Hematopoietic multipotent progenitor cell treated with erythropoietin and hydrocortisone succinate and interleukin-3 and kit ligand, for 8 days (in vitro differentiated cells): ENCODE measurements around the gene ESR1.
A peak's percentile ranks its signal among the peaks of the same experiment; 100 is the strongest.

ENCODE experiments used
- DNase-seq: peaks from one replicate; pipeline ENCODE4 v3.0.0-alpha.2; 2015

The ESR1 gene

GRCh38 chr6:151807513-151808370, at the start of gene ESR1:
Gene ESR1 (plus strand): TSS chr6:151807682. CDS start chr6:151807913, 231 bp downstream.
- DNase-seq: no peak

GRCh38 chr6:151760486-151760885, 47.0 kb upstream of the ESR1 start:
- no peak for DNase-seq

- DNase-seq: no peak
Measured at GRCh38 chr6:151761851-151762250, 45.6 kb upstream of the ESR1 start.

GRCh38 chr6:151762817-151763216, 44.7 kb upstream of the ESR1 start:
- no peak for DNase-seq

GRCh38 chr6:151763303-151763702, 44.2 kb upstream of the ESR1 start:
- DNase-seq: no peak

- peak; percentile 43 for DNase-seq
Measured at GRCh38 chr6:151763938-151764680, 43.4 kb upstream of the ESR1 start.

- DNase-seq: peak; percentile 75
Measured at GRCh38 chr6:151765444-151765886, 42.0 kb upstream of the ESR1 start.

- no peak for DNase-seq
Measured at GRCh38 chr6:151772446-151772845, 35.0 kb upstream of the ESR1 start.

- no peak for DNase-seq
Measured at GRCh38 chr6:151773382-151773781, 34.1 kb upstream of the ESR1 start.

- DNase-seq: no peak
Measured at GRCh38 chr6:151782560-151782959, 24.9 kb upstream of the ESR1 start.

- DNase-seq: no peak
Measured at GRCh38 chr6:151783692-151784091, 23.8 kb upstream of the ESR1 start.

- DNase-seq: no peak
Measured at GRCh38 chr6:151784441-151785214, 22.9 kb upstream of the ESR1 start.

GRCh38 chr6:151796842-151797530, 10.5 kb upstream of the ESR1 start:
- DNase-seq: no peak

- no peak for DNase-seq
Measured at GRCh38 chr6:151803743-151804142, 3.7 kb upstream of the ESR1 start.

- no peak for DNase-seq
Measured at GRCh38 chr6:151804585-151805285, 2.7 kb upstream of the ESR1 start.

GRCh38 chr6:151805286-151805840, 2.1 kb upstream of the ESR1 start:
- DNase-seq: no peak

GRCh38 chr6:151806757-151807512, 547 bp upstream of the ESR1 start:
- no peak for DNase-seq

GRCh38 chr6:151808371-151809241, 1.1 kb downstream of the ESR1 start:
- DNase-seq: no peak

- no peak for DNase-seq
Measured at GRCh38 chr6:151811081-151811480, 3.6 kb downstream of the ESR1 start.

GRCh38 chr6:151813858-151814257, 6.4 kb downstream of the ESR1 start:
- no peak for DNase-seq
